Left lung (tissue), 10 donors: Measurements from ENCODE around the gene SH3GLB2. TPM values are rescaled to one million over a fixed set of nuclear protein-coding genes. Genes with fewer than 3 reads are reported as not detected.

Experiments used
- ATAC-seq: fragments of 200-7000 bp; cut with Tn5 transposase; one replicate; pipeline ENCODE4 v1.9.1; 2020; ENCODE audit warnings: moderate library complexity
- DNase-seq, 4 donors: peaks; one replicate each; pipeline ENCODE4 v3.0.0-alpha.2; 2013 to 2020
- H3K27ac ChIP-seq, 2 donors: fragments of 200-600 bp; sonication (generic) in 1 of 2; one replicate each; pipeline versions ENCODE4 v1.5.0 to v1.8.0; 2020 to 2021
- H3K27me3 ChIP-seq, 2 donors: fragments of 200-600 bp; sonication (generic) in 1 of 2; one replicate each; pipeline versions ENCODE4 v1.5.0 to v1.8.0; 2020 to 2021
- H3K36me3 ChIP-seq, 2 donors: fragments of 200-600 bp; sonication (generic) in 1 of 2; one replicate each; pipeline versions ENCODE4 v1.5.0 to v1.8.0; 2020 to 2021
- H3K4me1 ChIP-seq, 2 donors: fragments of 200-600 bp; one replicate each; pipeline ENCODE4 v1.8.0; 2021
- H3K4me3 ChIP-seq, 2 donors: fragments of 200-600 bp; sonication (generic) in 1 of 2; one replicate each; pipeline versions ENCODE4 v1.5.0 to v1.8.0; 2020 to 2021; ENCODE audit warnings: mild to moderate bottlenecking in 1 of 2
- H3K9me3 ChIP-seq, 2 donors: fragments of 200-600 bp; sonication (generic) in 1 of 2; one replicate each; pipeline versions ENCODE4 v1.5.0 to v1.8.0; 2020 to 2021
- CTCF ChIP-seq, 2 donors: fragments of 200-600 bp; sonication (generic) in 1 of 2; IDR thresholded peaks; one replicate each; pipeline versions ENCODE4 v1.5.0 to v1.8.0; 2021; ENCODE audit warnings: antibody characterized with exemption in 2 of 2
- intact Hi-C, 2 donors: fragments of 100-400 bp; cut with DNase I; formaldehyde crosslinking; loops; one replicate each; pipeline versions ENCODE4 v1.11.2 to v1.14.2; 2022
- polyA plus RNA-seq, 6 donors: library from polyadenylated mRNA; unstranded; fragments of 120-200 nt; gene quantifications; one replicate each; pipeline ENCODE4 v1.2.1, GENCODE V29; 2013; ENCODE audit not compliant: insufficient read length in 6 of 6
- total RNA-seq, 2 donors: library from RNA; stranded (reverse); fragmentation: NEBNext Ultra II Directional; extraction: Animal tissue kit (Norgen Biotek cat#: 25700); gene quantifications; one replicate each; pipeline ENCODE4 v1.2.1, GENCODE V29; 2021
- donor health status: DM: no; HTN: yes; CAD: no.
- donor health status: DM: no; HTN: no; CAD: no.

SH3GLB2 gene
- total and polyA plus RNA-seq, 8 donors: 58.9 to 79.0 (median 65.0) TPM

GRCh38 chr9:129014608-129015007 is 13.5 kb downstream of the SH3GLB2 start:
- no peak for TF ChIP-seq CTCF (IDR thresholded peaks at IDR 0.05)
- Histone ChIP-seq H3K4me3 (no peak overlapping the region), H3K4me1 (no peaks in the 10 kb centered on the region), H3K27me3 (no peaks in the 10 kb centered on the region), H3K36me3 (peaks cover 0 to 82% of the 10 kb centered on the region in 2 donors), H3K27ac (no peak overlapping the region), H3K9me3 (no peaks in the 10 kb centered on the region)
- ATAC-seq: no peak
- intact Hi-C loops: no loop called here
- no peak for DNase-seq

- Histone ChIP-seq H3K9me3 (no peaks in the 10 kb centered on the region), H3K36me3 (peaks cover 0 to 82% of the 10 kb centered on the region in 2 donors), H3K4me3 (no peak overlapping the region), H3K4me1 (no peaks in the 10 kb centered on the region), H3K27ac (no peak overlapping the region), H3K27me3 (no peaks in the 10 kb centered on the region)
- TF ChIP-seq CTCF (IDR thresholded peaks at IDR 0.05): no peak
- intact Hi-C loops: no loop called here
- no peak for ATAC-seq
- no peak for DNase-seq
Observed at GRCh38 chr9:129014124-129014523, 14.0 kb downstream of the SH3GLB2 start.

GRCh38 chr9:129013674-129014073 is 14.5 kb downstream of the SH3GLB2 start:
- intact Hi-C loops: no loop called here
- Histone ChIP-seq H3K27ac (no peak overlapping the region), H3K4me3 (no peak overlapping the region), H3K4me1 (no peaks in the 10 kb centered on the region), H3K9me3 (no peaks in the 10 kb centered on the region), H3K36me3 (peaks cover 0 to 82% of the 10 kb centered on the region in 2 donors), H3K27me3 (no peaks in the 10 kb centered on the region)
- TF ChIP-seq CTCF (IDR thresholded peaks at IDR 0.05): no peak
- ATAC-seq (no peak), DNase-seq (no peak)

- ATAC-seq: no peak
- Histone ChIP-seq H3K27me3 (no peaks in the 10 kb centered on the region), H3K27ac (no peak overlapping the region), H3K36me3 (peaks cover 0 to 82% of the 10 kb centered on the region in 2 donors), H3K4me3 (no peak overlapping the region), H3K4me1 (no peaks in the 10 kb centered on the region), H3K9me3 (no peaks in the 10 kb centered on the region)
- intact Hi-C loops: no loop called here
- no peak for TF ChIP-seq CTCF (IDR thresholded peaks at IDR 0.05)
- DNase-seq: no peak
Observed at GRCh38 chr9:129012893-129013448, 15.2 kb downstream of the SH3GLB2 start.

- no peaks in the 10 kb centered on the region for H3K9me3 ChIP-seq
- intact Hi-C loops: no loop called here
- DNase-seq (no peak), ATAC-seq (no peak)
- H3K4me1 ChIP-seq: no peaks in the 10 kb centered on the region
- H3K27me3 ChIP-seq: no peaks in the 10 kb centered on the region
- H3K27ac ChIP-seq: no peak overlapping the region
- peaks cover 0 to 84% of the 10 kb centered on the region in 2 donors for H3K36me3 ChIP-seq
- H3K4me3 ChIP-seq: no peak overlapping the region
- TF ChIP-seq CTCF (IDR thresholded peaks at IDR 0.05): no peak
Observed at GRCh38 chr9:129012343-129012742, 15.8 kb downstream of the SH3GLB2 start.
